ENCODE data around the gene SUSD4. TPM values are rescaled to one million over a fixed set of nuclear protein-coding genes. Genes with fewer than 3 reads are reported as not detected.

The SUSD4 gene
- total and polyA plus RNA-seq, 2 of the 8 experiments (the other 6 are each of a cell fraction or from before 2014, with no cell fraction given) = 3.9 to 5.2 TPM

DNA sequence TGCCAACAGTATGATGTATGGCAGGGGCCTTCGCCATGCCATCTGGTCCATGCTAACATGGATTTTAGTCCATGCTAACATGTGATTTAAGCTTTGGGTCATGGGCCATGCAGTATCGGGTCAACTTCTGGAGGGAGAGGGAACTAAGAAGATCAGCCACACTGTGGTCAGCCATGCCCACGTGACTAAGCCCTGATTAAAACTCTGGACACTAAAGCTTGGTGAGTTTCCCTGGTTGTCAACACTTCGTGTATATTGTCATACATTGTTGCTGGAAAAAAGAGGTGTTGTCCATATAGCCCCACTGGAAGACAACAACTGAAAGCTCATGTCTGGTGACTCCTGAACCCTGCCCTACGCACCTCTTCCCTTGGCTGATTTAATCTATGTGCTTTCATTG is 90.5 kb downstream of the SUSD4 start (continued):
- TF ChIP-seq, protein P1, sequence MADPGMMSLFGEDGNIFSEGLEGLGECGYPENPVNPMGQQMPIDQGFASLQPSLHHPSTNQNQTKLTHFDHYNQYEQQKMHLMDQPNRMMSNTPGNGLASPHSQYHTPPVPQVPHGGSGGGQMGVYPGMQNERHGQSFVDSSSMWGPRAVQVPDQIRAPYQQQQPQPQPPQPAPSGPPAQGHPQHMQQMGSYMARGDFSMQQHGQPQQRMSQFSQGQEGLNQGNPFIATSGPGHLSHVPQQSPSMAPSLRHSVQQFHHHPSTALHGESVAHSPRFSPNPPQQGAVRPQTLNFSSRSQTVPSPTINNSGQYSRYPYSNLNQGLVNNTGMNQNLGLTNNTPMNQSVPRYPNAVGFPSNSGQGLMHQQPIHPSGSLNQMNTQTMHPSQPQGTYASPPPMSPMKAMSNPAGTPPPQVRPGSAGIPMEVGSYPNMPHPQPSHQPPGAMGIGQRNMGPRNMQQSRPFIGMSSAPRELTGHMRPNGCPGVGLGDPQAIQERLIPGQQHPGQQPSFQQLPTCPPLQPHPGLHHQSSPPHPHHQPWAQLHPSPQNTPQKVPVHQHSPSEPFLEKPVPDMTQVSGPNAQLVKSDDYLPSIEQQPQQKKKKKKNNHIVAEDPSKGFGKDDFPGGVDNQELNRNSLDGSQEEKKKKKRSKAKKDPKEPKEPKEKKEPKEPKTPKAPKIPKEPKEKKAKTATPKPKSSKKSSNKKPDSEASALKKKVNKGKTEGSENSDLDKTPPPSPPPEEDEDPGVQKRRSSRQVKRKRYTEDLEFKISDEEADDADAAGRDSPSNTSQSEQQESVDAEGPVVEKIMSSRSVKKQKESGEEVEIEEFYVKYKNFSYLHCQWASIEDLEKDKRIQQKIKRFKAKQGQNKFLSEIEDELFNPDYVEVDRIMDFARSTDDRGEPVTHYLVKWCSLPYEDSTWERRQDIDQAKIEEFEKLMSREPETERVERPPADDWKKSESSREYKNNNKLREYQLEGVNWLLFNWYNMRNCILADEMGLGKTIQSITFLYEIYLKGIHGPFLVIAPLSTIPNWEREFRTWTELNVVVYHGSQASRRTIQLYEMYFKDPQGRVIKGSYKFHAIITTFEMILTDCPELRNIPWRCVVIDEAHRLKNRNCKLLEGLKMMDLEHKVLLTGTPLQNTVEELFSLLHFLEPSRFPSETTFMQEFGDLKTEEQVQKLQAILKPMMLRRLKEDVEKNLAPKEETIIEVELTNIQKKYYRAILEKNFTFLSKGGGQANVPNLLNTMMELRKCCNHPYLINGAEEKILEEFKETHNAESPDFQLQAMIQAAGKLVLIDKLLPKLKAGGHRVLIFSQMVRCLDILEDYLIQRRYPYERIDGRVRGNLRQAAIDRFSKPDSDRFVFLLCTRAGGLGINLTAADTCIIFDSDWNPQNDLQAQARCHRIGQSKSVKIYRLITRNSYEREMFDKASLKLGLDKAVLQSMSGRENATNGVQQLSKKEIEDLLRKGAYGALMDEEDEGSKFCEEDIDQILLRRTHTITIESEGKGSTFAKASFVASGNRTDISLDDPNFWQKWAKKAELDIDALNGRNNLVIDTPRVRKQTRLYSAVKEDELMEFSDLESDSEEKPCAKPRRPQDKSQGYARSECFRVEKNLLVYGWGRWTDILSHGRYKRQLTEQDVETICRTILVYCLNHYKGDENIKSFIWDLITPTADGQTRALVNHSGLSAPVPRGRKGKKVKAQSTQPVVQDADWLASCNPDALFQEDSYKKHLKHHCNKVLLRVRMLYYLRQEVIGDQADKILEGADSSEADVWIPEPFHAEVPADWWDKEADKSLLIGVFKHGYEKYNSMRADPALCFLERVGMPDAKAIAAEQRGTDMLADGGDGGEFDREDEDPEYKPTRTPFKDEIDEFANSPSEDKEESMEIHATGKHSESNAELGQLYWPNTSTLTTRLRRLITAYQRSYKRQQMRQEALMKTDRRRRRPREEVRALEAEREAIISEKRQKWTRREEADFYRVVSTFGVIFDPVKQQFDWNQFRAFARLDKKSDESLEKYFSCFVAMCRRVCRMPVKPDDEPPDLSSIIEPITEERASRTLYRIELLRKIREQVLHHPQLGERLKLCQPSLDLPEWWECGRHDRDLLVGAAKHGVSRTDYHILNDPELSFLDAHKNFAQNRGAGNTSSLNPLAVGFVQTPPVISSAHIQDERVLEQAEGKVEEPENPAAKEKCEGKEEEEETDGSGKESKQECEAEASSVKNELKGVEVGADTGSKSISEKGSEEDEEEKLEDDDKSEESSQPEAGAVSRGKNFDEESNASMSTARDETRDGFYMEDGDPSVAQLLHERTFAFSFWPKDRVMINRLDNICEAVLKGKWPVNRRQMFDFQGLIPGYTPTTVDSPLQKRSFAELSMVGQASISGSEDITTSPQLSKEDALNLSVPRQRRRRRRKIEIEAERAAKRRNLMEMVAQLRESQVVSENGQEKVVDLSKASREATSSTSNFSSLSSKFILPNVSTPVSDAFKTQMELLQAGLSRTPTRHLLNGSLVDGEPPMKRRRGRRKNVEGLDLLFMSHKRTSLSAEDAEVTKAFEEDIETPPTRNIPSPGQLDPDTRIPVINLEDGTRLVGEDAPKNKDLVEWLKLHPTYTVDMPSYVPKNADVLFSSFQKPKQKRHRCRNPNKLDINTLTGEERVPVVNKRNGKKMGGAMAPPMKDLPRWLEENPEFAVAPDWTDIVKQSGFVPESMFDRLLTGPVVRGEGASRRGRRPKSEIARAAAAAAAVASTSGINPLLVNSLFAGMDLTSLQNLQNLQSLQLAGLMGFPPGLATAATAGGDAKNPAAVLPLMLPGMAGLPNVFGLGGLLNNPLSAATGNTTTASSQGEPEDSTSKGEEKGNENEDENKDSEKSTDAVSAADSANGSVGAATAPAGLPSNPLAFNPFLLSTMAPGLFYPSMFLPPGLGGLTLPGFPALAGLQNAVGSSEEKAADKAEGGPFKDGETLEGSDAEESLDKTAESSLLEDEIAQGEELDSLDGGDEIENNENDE (IDR thresholded peaks at IDR 0.05; ENCODE audit: insufficient replicate concordance, low read length) = no peak
- TF ChIP-seq TAF1 (IDR thresholded peaks at IDR 0.05; ENCODE audit: low read depth, low read length) (no peak), BCL11A (IDR thresholded peaks at IDR 0.05; ENCODE audit: low read depth in 2 of 2, low read length in 2 of 2) (no peak), SP4 (IDR thresholded peaks at IDR 0.05; ENCODE audit: low read length) (no peak), CBX8 (IDR thresholded peaks at IDR 0.05; ENCODE audit: borderline replicate concordance, low read depth, low read length) (no peak), NRF1 (IDR thresholded peaks at IDR 0.05; ENCODE audit: low read depth, low read length) (no peak)
- TF ChIP-seq, protein P2, sequence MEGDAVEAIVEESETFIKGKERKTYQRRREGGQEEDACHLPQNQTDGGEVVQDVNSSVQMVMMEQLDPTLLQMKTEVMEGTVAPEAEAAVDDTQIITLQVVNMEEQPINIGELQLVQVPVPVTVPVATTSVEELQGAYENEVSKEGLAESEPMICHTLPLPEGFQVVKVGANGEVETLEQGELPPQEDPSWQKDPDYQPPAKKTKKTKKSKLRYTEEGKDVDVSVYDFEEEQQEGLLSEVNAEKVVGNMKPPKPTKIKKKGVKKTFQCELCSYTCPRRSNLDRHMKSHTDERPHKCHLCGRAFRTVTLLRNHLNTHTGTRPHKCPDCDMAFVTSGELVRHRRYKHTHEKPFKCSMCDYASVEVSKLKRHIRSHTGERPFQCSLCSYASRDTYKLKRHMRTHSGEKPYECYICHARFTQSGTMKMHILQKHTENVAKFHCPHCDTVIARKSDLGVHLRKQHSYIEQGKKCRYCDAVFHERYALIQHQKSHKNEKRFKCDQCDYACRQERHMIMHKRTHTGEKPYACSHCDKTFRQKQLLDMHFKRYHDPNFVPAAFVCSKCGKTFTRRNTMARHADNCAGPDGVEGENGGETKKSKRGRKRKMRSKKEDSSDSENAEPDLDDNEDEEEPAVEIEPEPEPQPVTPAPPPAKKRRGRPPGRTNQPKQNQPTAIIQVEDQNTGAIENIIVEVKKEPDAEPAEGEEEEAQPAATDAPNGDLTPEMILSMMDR (IDR thresholded peaks at IDR 0.05; ENCODE audit: control extremely low read depth in 1 of 3, insufficient read depth in 1 of 3, low read depth in 1 of 3, low read length in 3 of 3) = no peak
- TF ChIP-seq, protein P3, sequence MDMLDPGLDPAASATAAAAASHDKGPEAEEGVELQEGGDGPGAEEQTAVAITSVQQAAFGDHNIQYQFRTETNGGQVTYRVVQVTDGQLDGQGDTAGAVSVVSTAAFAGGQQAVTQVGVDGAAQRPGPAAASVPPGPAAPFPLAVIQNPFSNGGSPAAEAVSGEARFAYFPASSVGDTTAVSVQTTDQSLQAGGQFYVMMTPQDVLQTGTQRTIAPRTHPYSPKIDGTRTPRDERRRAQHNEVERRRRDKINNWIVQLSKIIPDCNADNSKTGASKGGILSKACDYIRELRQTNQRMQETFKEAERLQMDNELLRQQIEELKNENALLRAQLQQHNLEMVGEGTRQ (IDR thresholded peaks at IDR 0.05; ENCODE audit: low read length) = no peak

All from H1 (cell line).